ENCODE measurements around the gene RNF8.
"Not testable (repeated sequence)": the region's sequence is repeated elsewhere in the genome, so short reads cannot be mapped to it uniquely, and the experiment has no call there.

The RNF8 gene

GRCh38 chr6:37321516-37322415 lies 32.0 kb upstream of the RNF8 start:
- DNase-seq (ENCODE audit: low spot score) = no peak

- peak; percentile 23 for DNase-seq (ENCODE audit: low spot score)
Measured at GRCh38 chr6:37323580-37323979, 30.2 kb upstream of the RNF8 start.

- DNase-seq (ENCODE audit: low spot score) = peak; percentile 27
Measured at GRCh38 chr6:37324131-37325033, 29.4 kb upstream of the RNF8 start.

GRCh38 chr6:37330345-37330744 lies 23.4 kb upstream of the RNF8 start:
- not testable (repeated sequence) for DNase-seq (ENCODE audit: low spot score)

GRCh38 chr6:37331047-37331446 lies 22.7 kb upstream of the RNF8 start:
- DNase-seq (ENCODE audit: low spot score) = no peak

- no peak for DNase-seq (ENCODE audit: low spot score)
Measured at GRCh38 chr6:37332894-37333293, 20.9 kb upstream of the RNF8 start.

GRCh38 chr6:37334047-37334446 lies 19.7 kb upstream of the RNF8 start:
- no peak for DNase-seq (ENCODE audit: low spot score)

- DNase-seq (ENCODE audit: low spot score) = not testable (repeated sequence)
Measured at GRCh38 chr6:37338317-37338716, 15.5 kb upstream of the RNF8 start.

- DNase-seq (ENCODE audit: low spot score) = no peak
Measured at GRCh38 chr6:37338745-37339255, 15.0 kb upstream of the RNF8 start.

GRCh38 chr6:37339741-37340638 lies 13.8 kb upstream of the RNF8 start:
- no peak for DNase-seq (ENCODE audit: low spot score)

- DNase-seq (ENCODE audit: low spot score) = no peak
Measured at GRCh38 chr6:37340639-37340943, 13.2 kb upstream of the RNF8 start.

- DNase-seq (ENCODE audit: low spot score) = no peak
Measured at GRCh38 chr6:37343248-37343647, 10.5 kb upstream of the RNF8 start.

- DNase-seq (ENCODE audit: low spot score) = no peak
Measured at GRCh38 chr6:37344308-37344707, 9.5 kb upstream of the RNF8 start.

GRCh38 chr6:37345804-37346203 lies 8.0 kb upstream of the RNF8 start:
- not testable (repeated sequence) for DNase-seq (ENCODE audit: low spot score)

- DNase-seq (ENCODE audit: low spot score) = no peak
Measured at GRCh38 chr6:37347177-37347576, 6.6 kb upstream of the RNF8 start.

- no peak for DNase-seq (ENCODE audit: low spot score)
Measured at GRCh38 chr6:37347670-37348111, 6.1 kb upstream of the RNF8 start.

GRCh38 chr6:37351027-37351426 lies 2.8 kb upstream of the RNF8 start:
- DNase-seq (ENCODE audit: low spot score) = no peak

- no peak for DNase-seq (ENCODE audit: low spot score)
Measured at GRCh38 chr6:37352384-37352783, 1.4 kb upstream of the RNF8 start.

GRCh38 chr6:37354526-37355384 lies 972 bp downstream of the RNF8 start:
- DNase-seq (ENCODE audit: low spot score) = no peak

- no peak for DNase-seq (ENCODE audit: low spot score)
Measured at GRCh38 chr6:37357288-37357687, 3.5 kb downstream of the RNF8 start.

GRCh38 chr6:37357860-37358259 lies 4.1 kb downstream of the RNF8 start:
- DNase-seq (ENCODE audit: low spot score) = no peak
